Camera-type eye (tissue), 1 donor: ENCODE measurements around the gene TPRX1. TPM values are rescaled to one million over a fixed set of nuclear protein-coding genes. Genes with fewer than 3 reads are reported as not detected.

Source experiments
- total RNA-seq: library from RNA; depleted of rRNA; stranded (reverse); fragments of >200 nt; gene quantifications from one replicate; pipeline ENCODE4 v1.2.3, GENCODE V29; 2014

TPRX1 gene
- total RNA-seq = not detected

DNA sequence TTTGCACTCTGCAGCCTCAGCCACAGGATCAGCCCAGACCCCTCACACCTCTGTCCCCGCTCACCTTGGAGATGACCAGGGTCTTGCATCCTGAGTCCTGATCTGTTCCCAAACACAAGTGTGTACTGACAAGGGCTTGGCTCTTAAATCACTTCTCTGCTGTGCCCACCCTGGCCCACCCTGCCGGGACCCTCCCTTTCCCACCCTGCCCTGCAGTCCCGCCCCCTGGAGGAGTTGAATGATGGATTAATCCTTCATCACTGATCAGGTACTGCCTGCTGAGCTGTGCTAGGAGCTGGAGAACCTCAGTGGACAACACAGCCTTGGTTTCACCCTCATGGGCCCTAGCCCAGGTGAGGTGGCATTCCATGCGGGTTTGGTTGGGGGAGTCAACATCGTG lies at the start of gene TPRX1:
TPRX1 (minus strand) TSS at position 101 of the 400 bp plus-strand sequence; CDS start at position 89, 12 bp downstream.

DNA sequence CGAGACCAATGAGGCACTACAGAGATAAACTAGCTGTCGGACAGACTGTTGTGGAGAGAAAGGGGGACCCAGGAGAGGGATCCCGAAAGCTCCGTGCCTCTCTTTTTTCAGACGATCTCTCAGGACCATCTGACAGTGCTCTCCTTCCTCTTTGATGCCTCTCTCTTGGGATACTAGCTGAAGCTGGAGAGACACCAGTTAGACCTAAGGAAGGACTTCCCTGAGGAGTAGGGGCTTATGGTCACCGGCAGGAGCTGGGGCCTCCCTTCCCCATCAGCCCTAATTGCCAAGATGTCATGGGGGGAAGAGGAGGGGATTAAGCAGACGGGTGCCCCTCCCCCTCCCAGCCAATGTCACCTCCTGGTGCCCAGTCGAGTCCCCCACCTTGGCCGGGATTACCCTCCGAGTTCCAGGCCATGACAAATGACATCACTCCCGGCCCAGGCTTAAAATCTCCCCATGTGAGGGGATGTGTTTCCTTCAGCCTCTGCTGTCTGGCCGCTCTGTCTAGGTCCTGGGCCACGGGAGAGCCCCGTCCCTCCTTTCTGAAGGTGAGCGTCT lies 17.2 kb upstream of the TPRX1 start, which contains the start of gene CRX:
CRX (plus strand) TSS at position 478 of the 561 bp plus-strand sequence. CDS start 12,507 bp downstream, outside the sequence.

GRCh38 chr19:47778049-47778953 lies 26.1 kb downstream of the TPRX1 start, which contains the start of gene SELENOW:
SELENOW (plus strand) TSS chr19:47778703; CDS start chr19:47778786, 83 bp downstream.

Other genes starting within 250 kb of the TPRX1 start
- gene ZNF541, start 231.4 kb downstream of the TPRX1 start, total RNA-seq = 0.44 TPM
- gene BICRA, start 195.4 kb downstream of the TPRX1 start, total RNA-seq = 42.1 TPM
- 59.6 TPM for gene EHD2, start 91.1 kb downstream of the TPRX1 start, total RNA-seq
- gene NOP53, start 59.0 kb downstream of the TPRX1 start, total RNA-seq = 157 TPM
- 123 TPM for gene SELENOW, start 25.8 kb downstream of the TPRX1 start, total RNA-seq
- gene CRX, start 17.4 kb upstream of the TPRX1 start, total RNA-seq = 229 TPM
- not detected for gene TPRX2, start 54.7 kb upstream of the TPRX1 start, total RNA-seq
- not detected for gene SULT2A1, start 81.8 kb upstream of the TPRX1 start, total RNA-seq
- gene BSPH1, start 187.6 kb upstream of the TPRX1 start, total RNA-seq = 1.6 TPM
- 1.5 TPM for gene ELSPBP1, start 190.1 kb upstream of the TPRX1 start, total RNA-seq
- 43.1 TPM for gene CABP5, start 239.5 kb upstream of the TPRX1 start, total RNA-seq